Transverse colon (tissue), 4 donors: Measurements from ENCODE around the gene MARCHF9.

ENCODE experiments used
- CTCF ChIP-seq, 5 experiments: fragments of 200-600 bp in 3 of 5; fragments of 450-650 bp in 2 of 5; sonication (generic) in 3 of 5; IDR thresholded peaks; 1 replicate in 2 of 5; 2 replicates in 3 of 5; pipeline ENCODE4 v1.5.1; 2016 to 2017; ENCODE audit warnings: antibody characterized with exemption in 5 of 5, inconsistent platforms in 3 of 5, mild to moderate bottlenecking in 2 of 5, moderate library complexity in 1 of 5
- EP300 ChIP-seq: sonication (generic); formaldehyde crosslinking; IDR thresholded peaks from one replicate; pipeline ENCODE4 v1.6.1; 2017; ENCODE audit warnings: antibody characterized with exemption, low read depth
- POLR2A ChIP-seq: fragments of 450-650 bp; IDR thresholded peaks from one replicate; pipeline ENCODE4 v1.6.1; 2016; ENCODE audit warnings: antibody characterized with exemption, mild to moderate bottlenecking, moderate library complexity
- POLR2AphosphoS5 ChIP-seq, 3 donors: sonication (generic); formaldehyde crosslinking; IDR thresholded peaks; one replicate each; pipeline ENCODE4 v1.6.1; 2016; ENCODE audit warnings: antibody characterized with exemption in 3 of 3

- TF ChIP-seq POLR2AphosphoS5 (IDR thresholded peaks at IDR 0.05) (no peak), CTCF (IDR thresholded peaks at IDR 0.05) (no peak), POLR2A (no peak), EP300 (no peak)
These were observed 8.9 kb upstream of the MARCHF9 start for GRCh38 chr12:57746025-57746424.
